GM12891 (cell line): ENCODE data around the gene GDF9.

Experiments
- DNase-seq: peaks from one replicate; pipeline ENCODE4 v3.0.0; 2011; ENCODE audit warnings: low spot score; ENCODE audit not compliant: insufficient read length
- FAIRE-seq: peaks from 2 replicates; lab custom pipeline; 2011; peaks lifted over from hg19 to GRCh38; lab: Jason Lieb, UNC
- PAX5 ChIP-seq: IDR thresholded peaks from 2 replicates; pipeline ENCODE4 v1.6.1; 2011; ENCODE audit warnings: low read length, moderate library complexity, mild to moderate bottlenecking; ENCODE audit not compliant: insufficient read depth, severe bottlenecking
- POLR2A ChIP-seq: IDR thresholded peaks from 2 replicates; pipeline ENCODE4 v1.6.1; 2011; ENCODE audit warnings: low read depth, low read length, control low read depth
- POLR2AphosphoS5 ChIP-seq: IDR thresholded peaks from 2 replicates; pipeline ENCODE4 v1.6.1; 2011; ENCODE audit warnings: low read depth, low read length, control low read depth
- POU2F2 ChIP-seq: IDR thresholded peaks from 2 replicates; pipeline ENCODE4 v1.6.1; 2011; ENCODE audit warnings: low read depth, mild to moderate bottlenecking, control low read depth, low read length, moderate library complexity
- SPI1 ChIP-seq: IDR thresholded peaks from 2 replicates; pipeline ENCODE4 v1.6.1; 2011; ENCODE audit warnings: low read depth, low read length, control low read depth
- TAF1 ChIP-seq: IDR thresholded peaks from 2 replicates; pipeline ENCODE4 v1.6.1; 2011; ENCODE audit warnings: low read depth, low read length, control low read depth

Gene GDF9

GRCh38 chr5:132828846-132829494 is 37.3 kb downstream of the GDF9 start:
- FAIRE-seq (peak; percentile 56), DNase-seq (no peak)
- TF ChIP-seq POU2F2, result no peak
- TF ChIP-seq TAF1, result no peak
- TF ChIP-seq PAX5, result no peak
- no peak for TF ChIP-seq SPI1
- no peak for TF ChIP-seq POLR2A
- no peak for TF ChIP-seq POLR2AphosphoS5

- DNase-seq (no peak), FAIRE-seq (no peak)
- TF ChIP-seq POLR2A (no peak), TAF1 (no peak), SPI1 (no peak), POU2F2 (no peak), PAX5 (no peak), POLR2AphosphoS5 (no peak)
Observed at GRCh38 chr5:132827943-132828673, 38.2 kb downstream of the GDF9 start.

GRCh38 chr5:132826424-132827082 is 39.7 kb downstream of the GDF9 start:
- FAIRE-seq, result no peak
- no peak for DNase-seq
- TF ChIP-seq SPI1 (no peak), POU2F2 (no peak)

- DNase-seq, result no peak
- TF ChIP-seq POLR2A (no peak), POU2F2 (no peak), POLR2AphosphoS5 (no peak), SPI1 (no peak), TAF1 (no peak), PAX5 (no peak)
- peak; percentile 54 for FAIRE-seq
Observed at GRCh38 chr5:132825834-132826391, 40.4 kb downstream of the GDF9 start.

- no peak for FAIRE-seq
- TF ChIP-seq TAF1 (no peak), SPI1 (no peak), POLR2A (no peak), PAX5 (no peak), POU2F2 (no peak), POLR2AphosphoS5 (no peak)
Observed at GRCh38 chr5:132825033-132825833, 41.0 kb downstream of the GDF9 start.

GRCh38 chr5:132824426-132824825 is 41.8 kb downstream of the GDF9 start:
- TF ChIP-seq PAX5 (no peak), SPI1 (no peak)
- FAIRE-seq (no peak), DNase-seq (no peak)

More at GRCh38 chr5:132825033-132825833, 41.0 kb downstream of the GDF9 start:
- DNase-seq, result no peak

- TF ChIP-seq SPI1, result no peak
- TF ChIP-seq POU2F2, result no peak
- TF ChIP-seq POLR2A, result no peak
- no peak for TF ChIP-seq PAX5
- TF ChIP-seq TAF1, result no peak
- TF ChIP-seq POLR2AphosphoS5, result no peak
- FAIRE-seq, result no peak
- DNase-seq, result no peak
Observed at GRCh38 chr5:132823481-132824050, 42.7 kb downstream of the GDF9 start.

GRCh38 chr5:132822650-132823480 is 43.4 kb downstream of the GDF9 start:
- FAIRE-seq (peak; percentile 88), DNase-seq (no peak)
- TF ChIP-seq POU2F2 (no peak), POLR2A (no peak), TAF1 (no peak), SPI1 (no peak), PAX5 (no peak), POLR2AphosphoS5 (no peak)
